ENCODE results near the gene PLIN3.
"Not testable (repeated sequence)": the region's sequence is repeated elsewhere in the genome, so short reads cannot be mapped to it uniquely, and the experiment has no call there.

PLIN3 gene

GRCh38 chr19:4847190-4847973, 20.1 kb downstream of the PLIN3 start:
- DNase-seq (ENCODE audit: low read depth in 2 of 2) = no peak

DNA sequence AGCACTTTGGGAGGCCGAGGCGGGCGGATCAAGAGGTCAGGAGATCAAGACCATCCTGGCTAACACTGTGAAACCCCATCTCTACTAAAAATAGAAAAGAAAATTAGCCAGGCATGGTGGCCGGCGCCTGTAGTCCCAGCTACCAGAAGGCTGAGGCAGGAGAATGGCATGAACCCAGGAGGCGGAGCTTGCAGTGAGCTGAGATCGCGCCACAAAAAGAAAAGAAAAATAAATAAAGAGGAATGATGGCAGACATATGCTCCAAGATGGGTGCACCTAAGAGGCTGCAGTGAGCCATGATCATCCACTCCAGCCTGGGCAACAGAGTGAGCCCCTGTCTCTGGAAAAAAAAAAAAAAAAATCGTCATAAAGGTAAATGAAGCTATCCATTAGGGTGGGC, 21.5 kb downstream of the PLIN3 start:
- DNase-seq (ENCODE audit: low read depth in 2 of 2) = not testable (repeated sequence)

DNA sequence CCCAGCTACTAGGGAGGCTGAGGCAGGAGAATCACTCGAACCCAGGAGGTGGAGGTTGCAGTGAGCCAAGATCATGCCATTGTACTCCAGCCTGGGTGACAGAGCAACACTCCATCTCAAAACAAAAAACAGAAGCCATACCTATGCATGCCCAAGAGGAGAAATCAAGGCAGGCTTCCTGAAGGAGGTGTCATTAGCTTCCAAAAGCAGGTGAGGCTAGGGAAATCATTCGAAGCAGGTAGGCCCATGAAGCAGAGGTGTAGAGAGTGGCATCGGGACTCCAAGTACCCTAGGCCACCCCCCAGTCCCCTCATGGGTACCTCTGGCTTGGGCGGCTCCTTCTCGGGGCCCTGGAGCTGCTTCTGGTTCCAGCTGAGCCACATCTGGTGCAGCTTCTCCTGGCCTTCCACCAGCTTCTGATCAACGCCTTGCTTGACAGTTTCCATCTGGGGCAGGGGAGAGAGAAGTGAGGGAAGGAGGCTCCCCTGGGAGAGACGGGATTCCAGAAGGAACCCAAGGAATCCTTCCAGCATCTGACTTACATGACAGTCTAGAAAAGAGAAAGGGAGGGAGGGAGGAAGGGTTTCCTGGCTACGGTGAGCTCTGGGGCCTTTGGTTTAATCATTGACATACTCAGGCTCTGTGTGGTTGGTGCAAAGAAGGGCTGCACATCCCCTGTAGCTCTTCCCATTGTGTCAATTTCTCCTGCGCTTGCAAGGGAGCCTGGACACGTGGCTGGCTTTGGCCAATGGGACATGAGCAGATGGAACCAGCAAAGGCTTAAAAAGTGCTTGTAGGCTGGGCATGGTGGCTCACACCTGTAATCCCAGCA, 22.9 kb downstream of the PLIN3 start:
- no peak for DNase-seq (ENCODE audit: low read depth in 2 of 2)

- DNase-seq (ENCODE audit: low read depth in 2 of 2) = no peak
These were observed 23.9 kb downstream of the PLIN3 start for GRCh38 chr19:4843647-4843965.

DNA sequence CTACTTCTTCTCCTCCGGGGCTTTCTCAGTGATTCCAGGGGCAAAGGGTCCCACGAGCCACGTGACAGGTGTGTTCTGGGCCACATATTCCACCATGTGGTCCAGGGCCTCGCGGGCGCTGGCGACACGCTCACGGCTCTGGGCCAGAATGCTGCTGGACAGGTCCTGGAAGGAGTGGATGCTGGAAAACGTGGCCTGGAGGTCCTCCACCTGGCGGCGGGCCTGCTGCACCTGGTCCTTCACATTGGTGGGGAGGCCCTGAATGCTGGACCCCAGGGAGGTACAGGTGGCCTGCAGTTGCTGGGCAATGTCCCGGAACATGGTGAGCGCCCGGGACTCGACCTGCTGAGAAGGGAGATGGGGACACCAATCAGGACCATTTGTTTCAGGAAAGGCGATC, 28.3 kb downstream of the PLIN3 start:
- DNase-seq (ENCODE audit: low read depth in 2 of 2) = no peak

DNA sequence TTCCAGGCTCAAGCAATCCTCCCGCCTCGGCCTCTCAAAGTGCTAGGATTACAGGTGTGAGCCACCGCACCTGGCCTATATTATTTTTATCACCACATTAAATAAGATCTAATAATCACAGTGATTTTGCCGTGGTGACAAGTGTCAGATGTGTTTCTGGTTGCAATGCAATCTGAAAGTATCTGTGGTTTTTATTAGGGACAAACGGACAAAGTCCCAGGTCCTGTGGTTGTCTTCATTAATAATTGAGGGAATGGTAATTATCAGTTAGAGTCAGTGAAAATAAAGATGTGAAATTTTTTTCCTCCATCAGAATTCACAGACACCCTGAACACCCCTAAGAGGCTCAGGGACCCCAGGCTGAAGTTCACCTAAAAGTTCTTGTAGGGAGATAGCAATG, 34.7 kb downstream of the PLIN3 start:
- no peak for DNase-seq (ENCODE audit: low read depth in 2 of 2)

DNA sequence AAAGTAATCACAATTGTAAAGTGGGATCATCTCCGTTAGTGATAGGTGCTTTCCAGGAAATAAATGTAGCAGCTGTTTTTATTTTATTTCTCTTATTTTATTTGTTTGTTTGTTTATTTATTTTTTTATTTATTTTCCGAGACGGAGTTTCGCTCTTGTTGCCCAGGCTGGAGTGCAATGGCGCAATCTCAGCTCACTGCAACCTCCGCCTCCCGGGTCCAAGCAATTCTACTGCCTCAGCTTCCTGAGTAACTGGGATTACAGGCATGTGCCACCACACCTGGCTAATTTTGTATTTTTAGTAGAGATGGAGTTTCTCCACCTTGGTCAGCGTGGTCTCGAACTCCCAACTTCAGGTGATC, 35.5 kb downstream of the PLIN3 start:
- DNase-seq (ENCODE audit: low read depth in 2 of 2) = not testable (repeated sequence)

DNA sequence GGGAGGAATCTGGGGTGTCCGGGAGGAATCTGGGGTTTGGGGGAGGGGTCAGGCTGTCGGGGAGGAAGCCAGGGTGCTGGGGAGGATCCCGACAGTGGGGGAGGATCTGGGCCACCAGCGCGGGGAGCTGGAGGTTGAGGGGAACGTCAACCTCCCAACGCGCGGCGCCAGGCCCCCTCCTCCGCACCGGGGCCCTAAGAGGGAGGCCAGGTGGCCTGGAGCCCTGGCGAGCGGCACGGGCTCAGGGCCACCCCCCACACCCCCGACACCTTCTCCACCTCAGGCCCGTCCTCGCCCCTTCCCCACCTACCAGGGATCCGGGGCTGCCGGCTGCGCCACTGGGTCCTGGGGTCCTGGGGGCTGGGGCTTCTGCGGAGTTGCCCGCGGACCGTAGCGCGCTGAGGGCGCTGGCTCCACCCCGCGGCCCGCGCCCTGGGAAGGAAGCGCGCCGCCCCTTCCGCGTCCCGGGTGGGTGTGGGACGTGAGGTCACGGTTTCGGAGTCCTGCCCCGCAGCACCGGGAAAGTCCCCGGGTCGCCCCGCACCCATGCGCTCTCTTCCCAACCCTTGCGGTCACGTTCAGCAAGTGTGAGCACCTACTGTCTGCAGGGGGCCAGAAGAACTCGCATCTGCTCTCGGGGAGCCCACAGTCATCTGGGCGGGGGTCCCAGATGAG, 36.0 kb downstream of the PLIN3 start, which contains the start of gene TICAM1:
Gene TICAM1 (minus strand): TSS at position 409 of the 675 bp plus-strand sequence. CDS start 13,335 bp downstream, outside the sequence.
- DNase-seq (ENCODE audit: low read depth in 2 of 2) = peak; percentile 63 to 68

GRCh38 chr19:4830768-4831265, 36.6 kb downstream of the PLIN3 start:
- DNase-seq (ENCODE audit: low read depth in 2 of 2) = no peak

GRCh38 chr19:4830332-4830731, 37.1 kb downstream of the PLIN3 start:
- no peak for DNase-seq (ENCODE audit: low read depth in 2 of 2)

- DNase-seq (ENCODE audit: low read depth in 2 of 2) = no peak
These were observed 38.3 kb downstream of the PLIN3 start for GRCh38 chr19:4829001-4829712.

- no peak for DNase-seq (ENCODE audit: low read depth in 2 of 2)
These were observed 43.9 kb downstream of the PLIN3 start for GRCh38 chr19:4823577-4823976.

GRCh38 chr19:4822354-4822753, 45.1 kb downstream of the PLIN3 start:
- not testable (repeated sequence) for DNase-seq (ENCODE audit: low read depth in 2 of 2)

- DNase-seq (ENCODE audit: low read depth in 2 of 2) = no peak
These were observed 46.2 kb downstream of the PLIN3 start for GRCh38 chr19:4821265-4821664.

GRCh38 chr19:4817467-4818277, 49.8 kb downstream of the PLIN3 start:
- DNase-seq (ENCODE audit: low read depth in 2 of 2) = no peak

DNA sequence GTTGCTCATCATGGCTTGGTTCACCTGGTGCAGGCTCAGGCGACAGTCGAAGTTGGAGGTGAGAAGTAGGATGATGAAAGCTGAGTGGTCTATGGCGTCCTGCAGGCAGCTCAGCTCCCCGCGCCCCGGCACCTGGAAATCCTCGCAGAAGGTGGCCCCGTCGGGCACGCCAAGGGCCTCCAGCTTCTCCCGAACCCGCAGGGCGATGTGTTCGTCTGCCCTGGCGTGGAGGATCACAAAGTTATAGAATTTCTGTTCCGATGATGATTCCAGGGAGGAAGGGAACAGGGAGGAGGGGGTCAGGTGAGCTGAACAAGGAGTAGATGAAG, 50.6 kb downstream of the PLIN3 start:
- DNase-seq (ENCODE audit: low read depth in 2 of 2) = no peak

DNA sequence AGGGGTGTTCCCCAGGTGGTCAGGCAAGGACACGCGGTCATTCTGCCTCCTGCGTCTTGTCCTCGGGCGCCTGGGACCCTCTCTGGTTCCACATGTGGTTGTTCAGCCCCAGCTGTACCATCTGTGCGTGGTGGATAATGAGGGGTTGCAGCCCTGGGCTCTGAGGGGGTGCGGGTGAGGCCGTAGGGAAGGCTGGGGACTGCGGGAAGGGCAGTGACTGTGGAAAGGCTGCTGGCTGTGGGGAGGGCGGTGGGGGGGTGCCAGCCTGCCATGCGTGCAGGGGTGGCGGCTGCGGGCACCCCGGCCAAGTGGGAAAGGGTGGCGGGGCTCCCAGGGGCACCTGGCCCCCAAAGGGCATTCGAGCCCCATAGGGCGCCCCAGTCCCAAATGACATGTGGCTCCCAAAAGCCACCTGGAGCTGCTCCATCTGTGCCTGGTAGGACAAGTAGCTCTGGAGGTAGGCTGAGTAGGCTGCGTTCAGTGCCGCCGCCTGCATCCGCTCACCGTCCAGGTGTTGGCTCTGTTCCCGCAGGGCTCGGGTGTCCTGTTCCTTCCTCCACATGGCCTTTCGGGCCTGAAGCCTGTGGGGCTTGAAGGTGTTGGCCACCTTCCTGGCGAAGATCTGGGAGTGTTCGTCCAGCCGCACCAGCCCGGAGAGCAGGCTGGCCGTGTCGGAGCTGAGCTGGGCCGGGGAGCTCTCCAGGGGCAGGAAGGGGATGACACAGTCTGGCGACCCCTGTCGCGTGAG, 51.1 kb downstream of the PLIN3 start:
- DNase-seq (ENCODE audit: low read depth in 2 of 2) = no peak

GRCh38 chr19:4815426-4816201, 51.9 kb downstream of the PLIN3 start:
- peak; percentile 60 to 63 for DNase-seq (ENCODE audit: low read depth in 2 of 2)

- no peak for DNase-seq (ENCODE audit: low read depth in 2 of 2)
These were observed 52.6 kb downstream of the PLIN3 start for GRCh38 chr19:4814625-4815425.
